GM12891 (cell line): ENCODE results near the gene CADM2.

Source experiments
- PAX5 ChIP-seq: IDR thresholded peaks from 2 replicates; pipeline ENCODE4 v1.6.1; 2011; ENCODE audit warnings: low read length, moderate library complexity, mild to moderate bottlenecking; ENCODE audit not compliant: insufficient read depth, severe bottlenecking
- POLR2A ChIP-seq: IDR thresholded peaks from 2 replicates; pipeline ENCODE4 v1.6.1; 2011; ENCODE audit warnings: low read depth, low read length, control low read depth
- POLR2AphosphoS5 ChIP-seq: IDR thresholded peaks from 2 replicates; pipeline ENCODE4 v1.6.1; 2011; ENCODE audit warnings: low read depth, low read length, control low read depth
- SPI1 ChIP-seq: IDR thresholded peaks from 2 replicates; pipeline ENCODE4 v1.6.1; 2011; ENCODE audit warnings: low read depth, low read length, control low read depth
- TAF1 ChIP-seq: IDR thresholded peaks from 2 replicates; pipeline ENCODE4 v1.6.1; 2011; ENCODE audit warnings: low read depth, low read length, control low read depth

GRCh38 chr3:85481411-85482212 is 522.8 kb downstream of the CADM2 start:
- no peak for TF ChIP-seq POLR2AphosphoS5
- no peak for TF ChIP-seq TAF1
- no peak for TF ChIP-seq POLR2A
- no peak for TF ChIP-seq PAX5
- no peak for TF ChIP-seq SPI1
